GM19324 (cell line): ENCODE data around the gene LRRC26.

Experiments
- ATAC-seq: cut with Tn5 transposase; IDR thresholded peaks from one replicate; pipeline ENCODE4 v1.9.1; 2021; ENCODE audit warnings: mild to moderate bottlenecking, moderate library complexity; ENCODE audit not compliant: unreplicated experiment, low FRiP score

Gene LRRC26

GRCh38 chr9:137169896-137170358 is at the start of gene LRRC26:
TSS of gene LRRC26 (minus strand) at chr9:137170051. CDS start at chr9:137169943, 108 bp downstream.
- no peak for ATAC-seq

- ATAC-seq = no peak
Observed at GRCh38 chr9:137218754-137219271, 49.0 kb upstream of the LRRC26 start.

GRCh38 chr9:137218212-137218753 is 48.4 kb upstream of the LRRC26 start:
- ATAC-seq = no peak

- no peak for ATAC-seq
Observed at GRCh38 chr9:137217276-137218211, 47.7 kb upstream of the LRRC26 start.

- no peak for ATAC-seq
Observed at GRCh38 chr9:137216188-137216965, 46.5 kb upstream of the LRRC26 start.

- ATAC-seq = no peak
Observed at GRCh38 chr9:137215196-137215986, 45.5 kb upstream of the LRRC26 start.

- ATAC-seq = no peak
Observed at GRCh38 chr9:137214620-137215019, 44.8 kb upstream of the LRRC26 start.

- no peak for ATAC-seq
Observed at GRCh38 chr9:137213160-137214060, 43.6 kb upstream of the LRRC26 start.

GRCh38 chr9:137212520-137212919 is 42.7 kb upstream of the LRRC26 start:
- ATAC-seq = no peak

- no peak for ATAC-seq
Observed at GRCh38 chr9:137211532-137211931, 41.7 kb upstream of the LRRC26 start.

- ATAC-seq = no peak
Observed at GRCh38 chr9:137206602-137207001, 36.8 kb upstream of the LRRC26 start.

GRCh38 chr9:137205126-137206069 is 35.5 kb upstream of the LRRC26 start, which contains the start of the genes NDOR1 and TMEM203:
TSS of gene NDOR1 (plus strand) at chr9:137205700. CDS start at chr9:137205778, 78 bp downstream.
TSS of gene TMEM203 (minus strand) at chr9:137205648. CDS start at chr9:137205414, 234 bp downstream.
- peak; percentile 44 for ATAC-seq

GRCh38 chr9:137204731-137205125 is 34.9 kb upstream of the LRRC26 start:
- no peak for ATAC-seq

- no peak for ATAC-seq
Observed at GRCh38 chr9:137202966-137203365, 33.1 kb upstream of the LRRC26 start.

- ATAC-seq = no peak
Observed at GRCh38 chr9:137201205-137201868, 31.5 kb upstream of the LRRC26 start.

- ATAC-seq = peak; percentile 87
Observed at GRCh38 chr9:137200311-137201204, 30.7 kb upstream of the LRRC26 start, which contains the start of gene TPRN. TSS of gene TPRN (minus strand) at chr9:137200741. CDS start at chr9:137200711, 30 bp downstream.
